Head of caudate nucleus (tissue), 42 donors: ENCODE measurements around the gene ASB11.

ENCODE experiments used
- DNase-seq, 42 donors: peaks; one replicate each; pipeline versions ENCODE4 v3.0.0 to v3.0.0-alpha.2; 2020 to 2021; ENCODE audit warnings: mixed read lengths in 7 of 42
- intact Hi-C: fragments of 100-400 bp; cut with DNase I; formaldehyde crosslinking; loops from one replicate; pipeline ENCODE4 v1.15.0; 2022

ASB11 gene

GRCh38 chrX:15315509-15315908, at the start of gene ASB11:
Gene ASB11, minus strand, starts transcription at chrX:15315640. Its CDS starts 35 bp downstream, at chrX:15315605.
- intact Hi-C loops = no loop called here
- DNase-seq = no peak

- no peak for DNase-seq
- intact Hi-C loops = loop anchor here (10.0 kb wide), 1 partner anchor 105 kb away; no protein-coding TSS in a partner anchor
Measured at GRCh38 chrX:15359701-15360100, 44.3 kb upstream of the ASB11 start.

- intact Hi-C loops = loop anchor here (10.0 kb wide), 1 partner anchor 106 kb away; no protein-coding TSS in a partner anchor
- no peak for DNase-seq
Measured at GRCh38 chrX:15358533-15358932, 43.1 kb upstream of the ASB11 start.

- DNase-seq = no peak
- intact Hi-C loops = loop anchor here (10.0 kb wide), 1 partner anchor 108 kb away; no protein-coding TSS in a partner anchor
Measured at GRCh38 chrX:15356444-15356843, 41.0 kb upstream of the ASB11 start.

- intact Hi-C loops = loop anchor here (10.0 kb wide), 1 partner anchor 114 kb away; no protein-coding TSS in a partner anchor
- DNase-seq = no peak
Measured at GRCh38 chrX:15350329-15350996, 35.0 kb upstream of the ASB11 start.

- intact Hi-C loops = no loop called here
- peak in 22 of 42 donors; percentile 3 to 72 (median 26) for DNase-seq
Measured at GRCh38 chrX:15349046-15349445, 33.6 kb upstream of the ASB11 start.

- no peak for DNase-seq
- intact Hi-C loops = no loop called here
Measured at GRCh38 chrX:15345976-15346375, 30.5 kb upstream of the ASB11 start.

- intact Hi-C loops = no loop called here
- DNase-seq = no peak
Measured at GRCh38 chrX:15344106-15344505, 28.7 kb upstream of the ASB11 start.

GRCh38 chrX:15343075-15343476, 27.6 kb upstream of the ASB11 start:
- no peak for DNase-seq
- intact Hi-C loops = no loop called here

GRCh38 chrX:15340867-15341266, 25.4 kb upstream of the ASB11 start:
- intact Hi-C loops = no loop called here
- DNase-seq = no peak

- intact Hi-C loops = no loop called here
Measured at GRCh38 chrX:15336023-15336413, 20.6 kb upstream of the ASB11 start.

GRCh38 chrX:15335135-15336022, 19.9 kb upstream of the ASB11 start, which contains the start of gene PIGA:
Gene PIGA, minus strand, starts transcription at chrX:15335523. Its CDS starts 3,593 bp downstream, at chrX:15331930.
- DNase-seq = peak; percentile 88 to 98 (median 95)
- intact Hi-C loops = no loop called here

More at GRCh38 chrX:15336023-15336413, 20.6 kb upstream of the ASB11 start:
- peak in 1 of 42 donors; percentile 36 for DNase-seq

GRCh38 chrX:15334561-15334960, 19.1 kb upstream of the ASB11 start:
- intact Hi-C loops = no loop called here
- no peak for DNase-seq

- intact Hi-C loops = no loop called here
- no peak for DNase-seq
Measured at GRCh38 chrX:15328821-15329220, 13.4 kb upstream of the ASB11 start.

GRCh38 chrX:15328131-15328530, 12.7 kb upstream of the ASB11 start:
- intact Hi-C loops = no loop called here

GRCh38 chrX:15322472-15322871, 7.0 kb upstream of the ASB11 start:
- no peak for DNase-seq
- intact Hi-C loops = no loop called here

More at GRCh38 chrX:15328131-15328530, 12.7 kb upstream of the ASB11 start:
- DNase-seq = no peak

GRCh38 chrX:15322072-15322471, 6.6 kb upstream of the ASB11 start:
- DNase-seq = no peak
- intact Hi-C loops = no loop called here

GRCh38 chrX:15321447-15321846, 6.0 kb upstream of the ASB11 start:
- intact Hi-C loops = no loop called here
- peak in 1 of 42 donors; percentile 15 for DNase-seq

- no peak for DNase-seq
- intact Hi-C loops = no loop called here
Measured at GRCh38 chrX:15320297-15320696, 4.9 kb upstream of the ASB11 start.

GRCh38 chrX:15319075-15319474, 3.6 kb upstream of the ASB11 start:
- peak in 2 of 42 donors; percentile 9 to 50 for DNase-seq
- intact Hi-C loops = no loop called here
